B cell (primary cell): ENCODE results near the gene LNPK.

Experiments used
- CTCF ChIP-seq: fragments of 200-600 bp; IDR thresholded peaks from one replicate; pipeline ENCODE4 v1.8.0; 2022; ENCODE audit warnings: antibody characterized with exemption, mild to moderate bottlenecking
- EZH2 ChIP-seq: IDR thresholded peaks from 2 replicates; pipeline ENCODE4 v1.6.1; 2012; ENCODE audit warnings: borderline replicate concordance, low read depth, mild to moderate bottlenecking, moderate library complexity, low read length; ENCODE audit not compliant: insufficient read depth, poor library complexity, severe bottlenecking

GRCh38 chr2:175918935-175919334 is 83.1 kb downstream of the LNPK start:
- TF ChIP-seq CTCF (no peak), EZH2 (no peak)
